OCI-LY3 (cell line): Measurements from ENCODE around the gene TNC.

Source experiments
- H2AFZ ChIP-seq: fragments of 200-600, 300-600 bp; shearing (Covaris generic); 2 replicates; pipeline ENCODE4 v1.6.0; 2014; ENCODE audit warnings: antibody characterized with exemption, low read depth, low read length
- H3K27ac ChIP-seq: fragments of 200-600, 300-600 bp; sonication (generic); 2 replicates; pipeline ENCODE4 v1.5.1; 2014; ENCODE audit warnings: mild to moderate bottlenecking, low read length, moderate library complexity, mixed read lengths
- H3K27me3 ChIP-seq: fragments of 200-600, 300-600 bp; sonication (generic); 2 replicates; pipeline ENCODE4 v1.6.1; 2014; ENCODE audit warnings: low read depth, low read length, mixed read lengths
- H3K36me3 ChIP-seq: fragments of 200-600, 300-600 bp; sonication (generic); replicated peaks from 2 replicates; pipeline ENCODE3; 2014; ENCODE audit warnings: low read depth, low read length, mixed read lengths
- H3K4me1 ChIP-seq: fragments of 300-600, 200-600 bp; sonication (generic); 2 replicates; pipeline ENCODE4 v1.6.1; 2014; ENCODE audit warnings: low read length, mixed read lengths
- H3K4me2 ChIP-seq: fragments of 200-600, 300-600 bp; sonication (generic); 2 replicates; pipeline ENCODE4 v1.6.1; 2014; ENCODE audit warnings: low read length, mixed read lengths
- H3K4me3 ChIP-seq: fragments of 300-600, 200-600 bp; sonication (generic); 2 replicates; pipeline ENCODE4 v1.5.1; 2014; ENCODE audit warnings: antibody characterized with exemption, mild to moderate bottlenecking, low read length, moderate library complexity
- H3K79me2 ChIP-seq: fragments of 300-600, 200-600 bp; shearing (Covaris generic); 2 replicates; pipeline ENCODE4 v1.6.1; 2014; ENCODE audit warnings: mild to moderate bottlenecking, low read length, mixed read lengths
- H3K9ac ChIP-seq: fragments of 300-600, 200-600 bp; shearing (Covaris generic); 2 replicates; pipeline ENCODE4 v1.6.0; 2014; ENCODE audit warnings: mild to moderate bottlenecking, low read length, moderate library complexity
- H3K9me3 ChIP-seq: fragments of 200-600, 300-600 bp; shearing (Covaris generic); 2 replicates; pipeline ENCODE4 v1.6.1; 2014; ENCODE audit warnings: low read length, mixed read lengths; ENCODE audit not compliant: insufficient read depth
- H4K20me1 ChIP-seq: fragments of 200-600, 300-600 bp; sonication (generic); 2 replicates; pipeline ENCODE4 v1.6.1; 2016; ENCODE audit warnings: low read length, mixed read lengths; ENCODE audit not compliant: insufficient read depth
- CTCF ChIP-seq: fragments of 200-600, 300-600 bp; sonication (generic); IDR thresholded peaks from 2 replicates; pipeline ENCODE4 v1.5.1; 2014; ENCODE audit warnings: antibody characterized with exemption, low read length, low read depth
- EZH2phosphoT487 ChIP-seq: fragments of 200-600 bp; shearing (Covaris generic); IDR thresholded peaks from 2 replicates; pipeline ENCODE4 v1.6.1; 2018; ENCODE audit warnings: antibody characterized with exemption, mixed run types, low read depth

The TNC gene

DNA sequence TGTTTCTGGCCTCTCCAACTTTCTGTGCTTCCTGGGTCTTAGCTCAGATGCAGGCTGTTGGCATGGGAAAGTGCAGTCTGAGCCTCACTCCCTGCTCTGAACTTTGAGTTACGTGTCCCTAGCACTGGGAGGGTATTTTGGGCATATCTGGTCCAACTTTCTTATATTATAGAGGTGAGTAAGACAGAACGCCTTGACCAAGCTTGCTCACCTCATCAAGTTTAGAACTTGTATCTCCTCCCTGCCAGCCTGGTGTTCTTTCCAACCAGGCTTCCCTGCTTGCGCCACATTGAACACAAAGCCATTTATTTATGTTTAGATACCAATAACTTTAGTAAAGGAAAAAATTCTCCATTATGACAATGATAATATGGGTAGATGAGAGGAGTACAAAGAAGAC lies 33.2 kb downstream of the TNC start:
- H3K9me3 ChIP-seq, result no peaks in the 10 kb centered on the region
- H3K9ac ChIP-seq, result no peak overlapping the region
- H3K27ac ChIP-seq, result no peak overlapping the region
- peaks cover 4% of the 10 kb centered on the region; the same call in 1 of the 2 replicates for H3K27me3 ChIP-seq
- no peak overlapping the region for H2AFZ ChIP-seq
- no peaks in the 10 kb centered on the region for H4K20me1 ChIP-seq
- no peak overlapping the region for H3K4me2 ChIP-seq
- H3K79me2 ChIP-seq, result no peaks in the 10 kb centered on the region
- no peak overlapping the region for H3K4me3 ChIP-seq
- TF ChIP-seq EZH2phosphoT487 (no peak), CTCF (no peak)
- H3K36me3 ChIP-seq, result no peaks in the 10 kb centered on the region
- H3K4me1 ChIP-seq, result no peaks in the 10 kb centered on the region

DNA sequence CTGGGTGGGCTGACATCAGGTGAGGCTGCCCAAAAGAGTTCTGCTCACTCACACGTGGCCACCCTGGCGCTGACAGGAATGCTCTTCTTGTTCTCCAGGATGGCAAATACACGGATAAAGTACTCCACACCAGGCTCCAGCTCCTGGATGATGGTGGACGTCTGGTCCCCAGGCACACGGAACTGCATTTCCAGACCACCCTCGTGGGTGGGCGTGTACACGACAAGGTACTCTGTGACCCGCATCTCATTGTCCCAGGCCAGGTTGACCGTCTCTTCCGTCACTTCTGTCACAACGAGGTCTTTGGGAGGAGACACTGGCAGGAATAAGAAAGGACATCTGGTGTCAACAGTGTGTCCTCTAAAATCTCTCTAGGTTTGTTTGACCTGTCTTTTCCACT lies 33.8 kb downstream of the TNC start:
- no peak overlapping the region for H3K9ac ChIP-seq
- no peaks in the 10 kb centered on the region for H3K79me2 ChIP-seq
- H3K27ac ChIP-seq, result no peak overlapping the region
- H3K4me2 ChIP-seq, result no peak overlapping the region
- H3K4me3 ChIP-seq, result no peak overlapping the region
- no peak for TF ChIP-seq EZH2phosphoT487
- TF ChIP-seq CTCF, result no peak
- H2AFZ ChIP-seq, result no peak overlapping the region
- H3K9me3 ChIP-seq, result no peaks in the 10 kb centered on the region
- H4K20me1 ChIP-seq, result no peaks in the 10 kb centered on the region
- H3K4me1 ChIP-seq, result no peaks in the 10 kb centered on the region
- peaks cover 4% of the 10 kb centered on the region; the same call in 1 of the 2 replicates for H3K27me3 ChIP-seq
- H3K36me3 ChIP-seq, result no peaks in the 10 kb centered on the region

- Histone ChIP-seq H3K27ac (no peak overlapping the region), H3K4me2 (no peak overlapping the region), H3K79me2 (no peaks in the 10 kb centered on the region), H3K36me3 (no peaks in the 10 kb centered on the region), H3K27me3 (peaks cover 11% of the 10 kb centered on the region; the same call in 1 of the 2 replicates), H3K4me3 (no peak overlapping the region), H3K4me1 (no peaks in the 10 kb centered on the region), H4K20me1 (no peaks in the 10 kb centered on the region), H3K9me3 (no peaks in the 10 kb centered on the region), H2AFZ (no peak overlapping the region), H3K9ac (no peak overlapping the region)
- TF ChIP-seq EZH2phosphoT487 (no peak), CTCF (no peak)
Measured at GRCh38 chr9:115080242-115080641, 37.7 kb downstream of the TNC start.

GRCh38 chr9:115079156-115079555 lies 38.8 kb downstream of the TNC start:
- Histone ChIP-seq H3K27ac (no peak overlapping the region), H4K20me1 (no peaks in the 10 kb centered on the region), H3K4me1 (no peaks in the 10 kb centered on the region), H3K27me3 (peaks cover 11% of the 10 kb centered on the region; the same call in 1 of the 2 replicates), H3K9ac (no peak overlapping the region), H3K9me3 (no peaks in the 10 kb centered on the region), H2AFZ (no peak overlapping the region), H3K36me3 (no peaks in the 10 kb centered on the region), H3K4me3 (no peak overlapping the region), H3K4me2 (no peak overlapping the region), H3K79me2 (no peaks in the 10 kb centered on the region)
- TF ChIP-seq EZH2phosphoT487, result no peak

- no peaks in the 10 kb centered on the region for H3K4me1 ChIP-seq
- H3K27ac ChIP-seq, result no peak overlapping the region
- H3K27me3 ChIP-seq, result peaks cover 25% of the 10 kb centered on the region
- no peak overlapping the region for H3K4me2 ChIP-seq
- no peaks in the 10 kb centered on the region for H4K20me1 ChIP-seq
- TF ChIP-seq CTCF, result no peak
- no peak for TF ChIP-seq EZH2phosphoT487
- H3K9me3 ChIP-seq, result no peaks in the 10 kb centered on the region
- no peaks in the 10 kb centered on the region for H3K36me3 ChIP-seq
- no peak overlapping the region for H3K4me3 ChIP-seq
- no peak overlapping the region for H2AFZ ChIP-seq
- H3K79me2 ChIP-seq, result no peaks in the 10 kb centered on the region
- no peak overlapping the region for H3K9ac ChIP-seq
Measured at GRCh38 chr9:115073456-115073855, 44.5 kb downstream of the TNC start.
